SK-N-SH (cell line): Measurements from ENCODE around the gene CERS6.

Experiments used
- EP300 ChIP-seq, 2 experiments: IDR thresholded peaks; 2 replicates each; pipeline versions ENCODE4 v1.4.0 to v1.6.1; 2012; ENCODE audit warnings: borderline replicate concordance in 1 of 2, low read depth in 1 of 2, low read length in 1 of 2
- EZH2phosphoT487 ChIP-seq: fragments of 200-600 bp; sonication (generic); IDR thresholded peaks from 2 replicates; pipeline ENCODE4 v1.6.1; 2017; ENCODE audit warnings: low read depth, mixed run types, mild to moderate bottlenecking, antibody characterized with exemption, moderate library complexity, borderline replicate concordance
- FOSL2 ChIP-seq: IDR thresholded peaks from 2 replicates; pipeline ENCODE4 v1.4.0; 2012; ENCODE audit warnings: low read depth, mild to moderate bottlenecking, moderate library complexity, borderline replicate concordance
- FOXM1 ChIP-seq: IDR thresholded peaks from 2 replicates; pipeline ENCODE4 v1.4.0; 2012; ENCODE audit warnings: low read depth, mild to moderate bottlenecking
- IRF3 ChIP-seq: fragments of 150-350 bp; IDR thresholded peaks from 2 replicates; pipeline ENCODE4 v1.6.1; 2016; ENCODE audit warnings: mild to moderate bottlenecking, low read depth, low read length
- POLR2AphosphoS5 ChIP-seq: IDR thresholded peaks from 2 replicates; pipeline ENCODE4 v1.6.1; 2012; ENCODE audit warnings: low read depth, low read length
- RAD21 ChIP-seq: IDR thresholded peaks from 2 replicates; pipeline ENCODE4 v1.6.1; 2012; ENCODE audit warnings: mild to moderate bottlenecking, low read length
- TEAD4 ChIP-seq: IDR thresholded peaks from 2 replicates; pipeline ENCODE4 v1.4.0; 2012; ENCODE audit warnings: mild to moderate bottlenecking, borderline replicate concordance; ENCODE audit not compliant: insufficient read depth
- YY1 ChIP-seq: IDR thresholded peaks from 2 replicates; pipeline ENCODE4 v1.4.0; 2012; ENCODE audit warnings: low read depth, mild to moderate bottlenecking
- TF ChIP-seq, protein P1 (sequence below): IDR thresholded peaks from 2 replicates; pipeline ENCODE4 v1.6.1; 2012; ENCODE audit warnings: mild to moderate bottlenecking, low read depth, low read length, moderate library complexity
- TF ChIP-seq, protein P2 (sequence below): IDR thresholded peaks from 2 replicates; pipeline ENCODE4 v1.4.0; 2012; ENCODE audit warnings: low read depth, borderline replicate concordance
- TF ChIP-seq, protein P3 (sequence below): fragments of 200-600 bp; sonication (generic); IDR thresholded peaks from 2 replicates; pipeline ENCODE4 v1.6.1; 2017; ENCODE audit warnings: antibody characterized with exemption, mild to moderate bottlenecking, moderate library complexity

- TF ChIP-seq TEAD4 (no peak), RAD21 (no peak), FOSL2 (no peak), IRF3 (no peak), EZH2phosphoT487 (no peak), FOXM1 (no peak), EP300 (IDR thresholded peaks at IDR 0.05; ENCODE audit: borderline replicate concordance in 1 of 2, low read depth in 1 of 2, low read length in 1 of 2) (no peak), POLR2AphosphoS5 (no peak), YY1 (no peak)
- TF ChIP-seq, protein P1, sequence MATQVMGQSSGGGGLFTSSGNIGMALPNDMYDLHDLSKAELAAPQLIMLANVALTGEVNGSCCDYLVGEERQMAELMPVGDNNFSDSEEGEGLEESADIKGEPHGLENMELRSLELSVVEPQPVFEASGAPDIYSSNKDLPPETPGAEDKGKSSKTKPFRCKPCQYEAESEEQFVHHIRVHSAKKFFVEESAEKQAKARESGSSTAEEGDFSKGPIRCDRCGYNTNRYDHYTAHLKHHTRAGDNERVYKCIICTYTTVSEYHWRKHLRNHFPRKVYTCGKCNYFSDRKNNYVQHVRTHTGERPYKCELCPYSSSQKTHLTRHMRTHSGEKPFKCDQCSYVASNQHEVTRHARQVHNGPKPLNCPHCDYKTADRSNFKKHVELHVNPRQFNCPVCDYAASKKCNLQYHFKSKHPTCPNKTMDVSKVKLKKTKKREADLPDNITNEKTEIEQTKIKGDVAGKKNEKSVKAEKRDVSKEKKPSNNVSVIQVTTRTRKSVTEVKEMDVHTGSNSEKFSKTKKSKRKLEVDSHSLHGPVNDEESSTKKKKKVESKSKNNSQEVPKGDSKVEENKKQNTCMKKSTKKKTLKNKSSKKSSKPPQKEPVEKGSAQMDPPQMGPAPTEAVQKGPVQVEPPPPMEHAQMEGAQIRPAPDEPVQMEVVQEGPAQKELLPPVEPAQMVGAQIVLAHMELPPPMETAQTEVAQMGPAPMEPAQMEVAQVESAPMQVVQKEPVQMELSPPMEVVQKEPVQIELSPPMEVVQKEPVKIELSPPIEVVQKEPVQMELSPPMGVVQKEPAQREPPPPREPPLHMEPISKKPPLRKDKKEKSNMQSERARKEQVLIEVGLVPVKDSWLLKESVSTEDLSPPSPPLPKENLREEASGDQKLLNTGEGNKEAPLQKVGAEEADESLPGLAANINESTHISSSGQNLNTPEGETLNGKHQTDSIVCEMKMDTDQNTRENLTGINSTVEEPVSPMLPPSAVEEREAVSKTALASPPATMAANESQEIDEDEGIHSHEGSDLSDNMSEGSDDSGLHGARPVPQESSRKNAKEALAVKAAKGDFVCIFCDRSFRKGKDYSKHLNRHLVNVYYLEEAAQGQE, result no peak
- TF ChIP-seq, protein P2, sequence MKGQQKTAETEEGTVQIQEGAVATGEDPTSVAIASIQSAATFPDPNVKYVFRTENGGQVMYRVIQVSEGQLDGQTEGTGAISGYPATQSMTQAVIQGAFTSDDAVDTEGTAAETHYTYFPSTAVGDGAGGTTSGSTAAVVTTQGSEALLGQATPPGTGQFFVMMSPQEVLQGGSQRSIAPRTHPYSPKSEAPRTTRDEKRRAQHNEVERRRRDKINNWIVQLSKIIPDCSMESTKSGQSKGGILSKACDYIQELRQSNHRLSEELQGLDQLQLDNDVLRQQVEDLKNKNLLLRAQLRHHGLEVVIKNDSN, result no peak
- TF ChIP-seq, protein P3, sequence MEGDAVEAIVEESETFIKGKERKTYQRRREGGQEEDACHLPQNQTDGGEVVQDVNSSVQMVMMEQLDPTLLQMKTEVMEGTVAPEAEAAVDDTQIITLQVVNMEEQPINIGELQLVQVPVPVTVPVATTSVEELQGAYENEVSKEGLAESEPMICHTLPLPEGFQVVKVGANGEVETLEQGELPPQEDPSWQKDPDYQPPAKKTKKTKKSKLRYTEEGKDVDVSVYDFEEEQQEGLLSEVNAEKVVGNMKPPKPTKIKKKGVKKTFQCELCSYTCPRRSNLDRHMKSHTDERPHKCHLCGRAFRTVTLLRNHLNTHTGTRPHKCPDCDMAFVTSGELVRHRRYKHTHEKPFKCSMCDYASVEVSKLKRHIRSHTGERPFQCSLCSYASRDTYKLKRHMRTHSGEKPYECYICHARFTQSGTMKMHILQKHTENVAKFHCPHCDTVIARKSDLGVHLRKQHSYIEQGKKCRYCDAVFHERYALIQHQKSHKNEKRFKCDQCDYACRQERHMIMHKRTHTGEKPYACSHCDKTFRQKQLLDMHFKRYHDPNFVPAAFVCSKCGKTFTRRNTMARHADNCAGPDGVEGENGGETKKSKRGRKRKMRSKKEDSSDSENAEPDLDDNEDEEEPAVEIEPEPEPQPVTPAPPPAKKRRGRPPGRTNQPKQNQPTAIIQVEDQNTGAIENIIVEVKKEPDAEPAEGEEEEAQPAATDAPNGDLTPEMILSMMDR, result no peak
These were observed 15.0 kb downstream of the CERS6 start for GRCh38 chr2:168471163-168471475.
